NCI-H1436 treated with DMSO at 0.1 percent for 48 hours (cell line): ENCODE results near the gene SLC9A1.
"Not testable (repeated sequence)": the region's sequence is repeated elsewhere in the genome, so short reads cannot be mapped to it uniquely, and the experiment has no call there.

Source experiments
- DNase-seq: peaks from one replicate; lab custom pipeline; 2025; lab: John Stamatoyannopoulos, UW

Gene SLC9A1

DNA sequence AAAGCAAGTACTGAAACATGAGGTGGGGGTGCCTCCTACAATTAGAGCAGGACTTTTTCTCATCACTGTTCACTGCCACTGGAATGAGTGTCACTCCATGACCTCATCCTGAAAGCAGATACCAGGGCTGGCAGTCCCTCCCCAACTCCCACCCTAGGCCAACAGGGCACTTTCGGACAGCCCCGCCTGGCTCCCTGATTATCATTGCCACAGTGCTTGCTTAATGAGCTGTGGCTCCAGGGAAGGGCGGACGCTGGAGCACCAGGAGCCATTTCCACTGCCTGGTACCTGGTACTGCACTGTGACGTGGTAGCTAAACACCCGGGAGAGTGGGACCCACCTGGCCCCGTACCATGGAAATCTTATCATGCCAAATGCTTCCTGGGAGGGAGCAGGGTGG is 22.3 kb downstream of the SLC9A1 start:
- DNase-seq = no peak

DNA sequence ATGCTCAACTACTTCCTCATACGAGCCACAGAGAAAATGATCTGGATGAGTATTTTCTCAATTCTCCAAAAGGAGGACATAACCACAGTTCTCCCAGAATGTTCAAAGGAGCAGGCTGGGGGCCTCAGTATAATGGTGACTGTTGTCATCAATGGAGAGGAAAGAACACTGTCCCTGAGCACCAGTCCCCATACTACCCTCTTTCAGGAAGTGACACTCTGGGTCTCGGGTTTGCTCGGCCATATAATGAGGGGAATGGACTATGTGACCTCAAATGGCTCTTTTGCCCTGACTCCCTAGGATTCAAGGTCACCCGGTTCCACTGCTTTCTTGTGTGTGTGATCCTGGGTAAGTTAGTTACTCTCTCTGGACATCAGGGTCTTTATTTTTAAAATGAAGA is 22.8 kb downstream of the SLC9A1 start:
- no peak for DNase-seq

DNA sequence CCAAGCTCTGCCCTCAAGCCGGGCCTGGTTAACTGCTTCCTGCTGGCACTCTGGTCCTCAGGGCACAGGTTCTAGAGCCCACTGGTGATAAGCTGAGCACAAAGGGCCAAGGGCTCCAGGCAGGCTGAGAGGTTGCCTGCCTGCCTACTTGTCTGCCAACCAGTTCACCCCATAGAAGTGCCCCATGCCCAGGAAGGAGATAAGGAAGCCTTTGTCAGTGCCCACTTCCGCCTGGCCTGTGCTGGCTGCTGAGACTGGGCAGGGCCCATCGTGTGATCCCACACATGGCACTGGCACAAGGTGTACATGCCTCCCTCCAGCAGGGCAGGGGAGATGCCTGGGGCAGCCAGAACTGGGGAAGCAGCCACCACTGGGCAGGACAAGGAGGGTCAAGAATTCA is 24.1 kb downstream of the SLC9A1 start:
- DNase-seq = no peak

DNA sequence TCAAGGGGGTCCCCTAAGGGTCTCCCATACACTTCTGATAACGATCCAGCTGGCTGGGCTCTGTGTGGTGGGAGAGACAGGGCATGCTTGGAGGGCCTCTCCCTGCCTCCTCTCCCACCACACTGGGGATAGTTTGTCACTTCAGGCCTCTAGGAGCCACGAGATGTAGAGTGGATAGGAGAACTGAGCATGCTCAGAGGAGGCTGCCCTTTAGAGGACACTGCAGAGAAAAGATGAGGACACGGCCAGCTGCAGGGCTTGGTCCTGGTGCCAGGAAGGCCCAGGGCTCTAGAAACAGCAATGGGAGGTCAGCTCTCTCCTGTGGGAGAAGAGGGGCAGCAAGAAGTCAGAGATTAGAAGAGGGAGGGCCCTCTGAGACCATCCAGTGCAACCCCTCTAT is 25.7 kb downstream of the SLC9A1 start:
- DNase-seq = no peak

DNA sequence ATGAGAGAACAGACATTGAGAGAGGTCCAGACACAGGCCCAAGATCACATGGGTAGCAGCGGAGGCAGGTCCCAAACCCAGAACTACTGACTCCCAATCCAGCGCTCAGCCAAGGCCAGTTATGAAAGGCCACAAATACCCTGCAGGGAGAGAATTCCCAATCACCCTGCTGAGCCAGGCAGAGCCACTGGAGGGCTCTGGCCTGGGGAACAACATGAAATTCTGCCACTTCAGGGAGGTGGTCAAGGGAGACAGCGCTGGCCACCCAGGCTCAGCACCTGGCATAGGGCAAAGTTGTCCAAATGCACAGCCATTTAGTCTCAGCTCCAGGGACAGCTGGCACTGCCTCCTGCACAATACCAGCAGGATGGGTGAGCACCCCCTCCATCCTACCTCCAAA is 27.5 kb downstream of the SLC9A1 start:
- no peak for DNase-seq

DNA sequence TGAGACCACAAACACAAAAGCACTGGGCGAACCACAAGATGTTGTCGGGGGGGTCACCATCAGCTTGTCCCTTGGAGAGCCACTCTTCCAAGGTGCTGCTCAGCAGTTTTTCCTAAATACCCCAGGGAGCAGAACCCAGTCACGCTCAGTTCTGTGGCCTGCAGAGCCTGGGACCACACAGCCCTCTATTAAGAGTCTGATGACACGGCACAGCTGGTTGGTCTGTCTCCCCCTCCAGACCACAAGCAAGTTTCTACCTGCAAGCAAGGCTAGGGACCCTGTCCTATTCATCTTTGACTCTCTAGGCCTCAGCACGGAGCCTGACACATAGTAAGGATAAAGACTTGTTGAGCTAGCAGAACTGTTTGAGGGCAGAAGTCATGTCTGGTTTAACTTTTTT is 28.5 kb downstream of the SLC9A1 start:
- DNase-seq = no peak

DNA sequence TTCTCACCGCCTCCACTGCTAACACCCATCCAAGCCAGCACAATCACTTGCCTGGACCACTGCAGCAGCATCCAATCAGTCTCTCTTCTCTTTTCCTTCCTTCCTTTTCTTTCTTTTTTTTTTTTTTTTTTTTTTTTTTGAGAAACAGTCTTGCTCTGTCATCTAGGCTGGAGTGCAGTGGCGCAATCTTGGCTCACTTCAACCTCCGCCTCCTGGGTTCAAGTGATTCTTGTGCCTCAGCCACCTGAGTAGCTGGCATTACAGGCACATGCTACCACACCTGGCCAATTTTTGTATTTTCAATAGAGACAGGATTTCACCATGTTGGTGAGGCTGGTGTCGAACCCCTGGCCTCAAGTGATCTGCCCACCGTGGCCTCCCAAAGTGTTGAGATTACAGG is 29.8 kb downstream of the SLC9A1 start:
- DNase-seq = not testable (repeated sequence)

DNA sequence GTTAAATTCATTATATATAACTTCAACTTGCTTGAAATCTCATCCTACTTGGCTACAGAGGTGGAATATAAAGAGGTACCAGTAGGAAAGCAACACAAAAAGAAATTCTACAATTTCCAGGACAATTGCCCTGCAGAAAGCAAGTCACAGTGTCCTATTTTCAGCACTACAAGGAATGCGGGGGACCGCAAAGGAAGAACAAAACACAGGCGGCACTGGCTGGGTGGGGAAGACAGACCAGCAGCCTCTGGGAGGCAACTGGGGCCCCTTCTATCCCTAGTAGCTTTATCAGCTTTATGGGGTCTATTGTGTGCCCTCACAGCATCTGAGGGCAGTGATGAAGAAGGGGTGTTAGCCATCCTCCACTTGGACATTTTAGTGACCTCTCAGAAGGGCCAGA is 30.5 kb downstream of the SLC9A1 start:
- no peak for DNase-seq

DNA sequence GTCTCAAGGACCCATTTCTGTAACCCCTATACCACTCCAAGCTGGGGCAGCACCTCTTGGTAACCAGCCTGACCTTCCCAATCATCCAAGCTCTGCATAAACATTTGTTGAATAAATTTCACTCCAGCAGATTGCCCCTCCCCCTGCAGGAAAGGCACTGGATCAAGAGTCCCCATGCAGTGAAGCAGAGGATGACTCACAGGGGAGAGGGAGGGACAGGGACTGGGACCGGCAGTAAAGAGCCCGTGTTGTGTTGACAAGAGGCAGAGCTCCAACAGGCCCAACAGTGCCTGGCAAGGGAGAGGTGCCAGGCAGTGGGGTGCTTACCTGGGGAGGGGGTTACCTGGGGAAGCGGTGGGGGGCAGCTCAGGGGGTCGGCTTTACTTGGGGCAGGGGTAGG is 32.3 kb downstream of the SLC9A1 start:
- DNase-seq = no peak

DNA sequence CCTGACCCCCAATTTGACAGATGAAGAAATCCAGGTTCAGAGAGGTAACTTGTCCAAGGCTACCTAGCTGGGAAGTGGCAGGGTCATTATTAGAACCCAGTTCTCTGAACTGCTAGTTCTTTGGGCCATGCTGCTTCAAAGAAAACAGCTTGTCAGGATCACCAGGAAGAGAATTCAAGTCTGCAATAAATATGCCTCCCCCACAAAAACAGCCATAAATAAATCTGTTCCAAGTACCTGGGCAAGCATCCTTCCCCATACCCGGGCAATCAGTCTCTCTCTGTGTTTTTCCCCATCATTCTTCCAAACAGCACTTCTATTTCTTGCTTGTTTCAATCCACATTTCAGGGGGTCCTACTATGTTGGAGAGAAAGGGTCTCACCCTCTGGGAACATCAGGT is 34.1 kb downstream of the SLC9A1 start:
- DNase-seq = no peak

DNA sequence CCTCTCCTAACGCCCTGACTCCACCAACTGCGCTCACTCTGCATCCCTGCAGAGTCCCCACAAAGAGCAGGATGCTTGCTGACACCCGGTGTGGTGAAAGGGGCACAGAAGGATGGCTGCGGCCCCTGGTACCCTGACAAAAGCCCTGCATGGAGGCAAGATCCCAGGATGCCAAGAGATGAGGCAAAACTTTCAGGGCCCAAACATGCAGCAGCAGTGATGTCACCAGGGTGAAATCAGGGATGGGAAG is 36.6 kb downstream of the SLC9A1 start:
- DNase-seq = no peak

DNA sequence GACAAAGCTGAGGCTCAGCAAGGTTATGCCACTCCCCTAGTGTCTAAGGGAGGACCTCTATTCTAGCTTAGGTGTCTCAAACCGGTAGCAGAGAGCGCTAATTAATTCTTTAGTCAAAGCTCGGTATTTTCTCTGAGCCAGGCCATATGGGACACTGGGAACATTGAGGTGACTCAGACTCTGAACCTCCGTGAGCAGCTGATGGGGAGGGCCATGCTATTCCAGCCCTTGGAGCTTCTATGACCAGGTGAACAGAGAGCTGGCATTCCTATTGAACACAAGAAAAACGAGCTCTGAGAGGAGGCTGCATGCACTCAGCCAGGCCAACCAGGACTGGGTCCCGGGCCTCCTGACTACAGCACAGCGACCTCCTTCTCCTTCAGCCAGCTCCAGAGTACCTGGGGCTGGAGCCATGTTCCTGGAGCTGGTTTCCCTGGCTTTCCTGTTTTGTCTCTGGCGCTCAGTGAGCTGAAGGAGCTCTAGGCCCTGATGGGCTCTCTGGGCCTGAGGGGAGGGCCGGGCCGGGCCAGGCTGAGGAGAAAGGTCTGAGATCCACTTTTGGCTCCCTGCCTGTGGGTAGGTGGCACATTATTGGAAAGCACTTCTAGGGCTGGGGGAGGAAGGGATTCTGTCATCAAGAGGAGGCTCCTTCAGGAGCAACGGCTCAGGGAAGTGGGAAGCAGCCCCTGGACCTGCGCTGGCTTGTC is 37.0 kb downstream of the SLC9A1 start:
- no peak for DNase-seq

DNA sequence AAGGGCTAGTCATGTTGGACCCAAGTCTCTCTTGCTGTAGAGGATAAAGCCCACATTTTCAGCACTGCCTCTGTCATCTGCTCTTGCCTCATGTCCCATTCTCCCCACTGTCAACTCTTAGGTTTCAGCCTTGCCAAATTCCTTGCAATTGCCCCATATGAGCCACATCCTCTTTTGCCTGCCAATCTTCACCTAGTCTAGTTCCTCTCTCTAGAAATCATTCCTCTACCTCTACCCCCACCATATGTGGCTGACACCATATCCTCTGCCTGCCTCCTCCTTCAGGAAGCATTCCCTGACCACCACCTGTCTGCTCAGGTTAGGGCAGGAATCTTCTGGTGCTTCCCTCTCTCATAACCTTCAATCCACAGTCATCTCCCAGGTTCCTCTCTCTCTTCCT is 38.2 kb downstream of the SLC9A1 start:
- no peak for DNase-seq

DNA sequence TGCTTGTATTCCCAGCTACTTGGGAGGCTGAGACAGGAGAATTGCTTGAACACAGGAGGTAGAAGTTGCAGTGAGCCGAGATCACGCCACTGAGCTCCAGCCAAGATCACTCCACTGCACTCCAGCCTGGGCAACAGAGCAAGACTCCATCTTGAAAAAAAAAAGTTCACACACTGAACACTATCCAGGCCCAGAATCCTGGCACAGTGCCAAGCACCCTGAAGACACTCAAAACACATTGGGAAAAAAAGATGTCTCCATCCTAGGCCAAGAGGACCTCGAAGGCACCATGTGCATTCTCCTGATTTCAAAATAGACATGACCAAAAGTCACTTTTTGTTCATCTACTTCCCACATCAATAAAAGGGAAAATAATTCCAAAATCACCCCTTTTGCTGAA is 38.7 kb downstream of the SLC9A1 start:
- no peak for DNase-seq

DNA sequence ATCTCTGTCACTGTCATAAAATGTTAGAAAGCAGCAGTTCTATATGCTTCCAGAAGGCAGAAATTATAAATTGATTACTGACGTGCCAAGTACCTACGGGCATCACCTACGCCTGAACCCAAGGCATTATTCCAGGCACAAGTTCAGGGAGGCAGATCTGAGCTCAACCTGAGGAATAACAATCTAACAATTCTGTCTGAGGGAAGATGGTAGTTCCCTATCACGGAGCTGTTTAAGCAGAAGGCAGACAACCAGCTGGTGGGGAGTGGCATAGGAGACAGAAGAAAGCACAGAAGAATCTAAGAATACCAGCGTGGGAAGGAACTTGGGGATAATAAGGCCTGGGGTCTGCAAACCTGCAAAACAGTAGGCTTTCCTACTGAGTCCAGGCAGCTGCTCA is 40.4 kb downstream of the SLC9A1 start:
- DNase-seq = no peak

DNA sequence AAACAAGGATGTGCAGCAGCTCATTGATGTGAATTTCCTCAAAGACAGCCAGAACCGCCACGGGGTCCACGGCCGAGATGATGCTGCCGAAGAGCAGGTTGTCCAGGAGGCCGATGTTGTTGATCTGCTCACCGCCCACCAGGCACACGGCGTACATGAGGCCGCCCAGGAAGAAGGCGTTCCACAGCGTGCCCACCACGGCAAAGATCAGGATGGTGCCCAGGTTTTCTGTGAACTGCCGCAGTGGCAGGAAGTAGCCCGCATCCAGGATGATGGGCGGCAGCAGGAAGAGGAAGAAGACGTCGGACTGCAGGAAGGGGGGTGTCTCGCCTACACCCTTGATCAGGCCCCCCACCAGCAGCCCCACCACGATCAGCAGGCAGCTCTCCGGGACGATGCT is 41.1 kb downstream of the SLC9A1 start:
- no peak for DNase-seq

DNA sequence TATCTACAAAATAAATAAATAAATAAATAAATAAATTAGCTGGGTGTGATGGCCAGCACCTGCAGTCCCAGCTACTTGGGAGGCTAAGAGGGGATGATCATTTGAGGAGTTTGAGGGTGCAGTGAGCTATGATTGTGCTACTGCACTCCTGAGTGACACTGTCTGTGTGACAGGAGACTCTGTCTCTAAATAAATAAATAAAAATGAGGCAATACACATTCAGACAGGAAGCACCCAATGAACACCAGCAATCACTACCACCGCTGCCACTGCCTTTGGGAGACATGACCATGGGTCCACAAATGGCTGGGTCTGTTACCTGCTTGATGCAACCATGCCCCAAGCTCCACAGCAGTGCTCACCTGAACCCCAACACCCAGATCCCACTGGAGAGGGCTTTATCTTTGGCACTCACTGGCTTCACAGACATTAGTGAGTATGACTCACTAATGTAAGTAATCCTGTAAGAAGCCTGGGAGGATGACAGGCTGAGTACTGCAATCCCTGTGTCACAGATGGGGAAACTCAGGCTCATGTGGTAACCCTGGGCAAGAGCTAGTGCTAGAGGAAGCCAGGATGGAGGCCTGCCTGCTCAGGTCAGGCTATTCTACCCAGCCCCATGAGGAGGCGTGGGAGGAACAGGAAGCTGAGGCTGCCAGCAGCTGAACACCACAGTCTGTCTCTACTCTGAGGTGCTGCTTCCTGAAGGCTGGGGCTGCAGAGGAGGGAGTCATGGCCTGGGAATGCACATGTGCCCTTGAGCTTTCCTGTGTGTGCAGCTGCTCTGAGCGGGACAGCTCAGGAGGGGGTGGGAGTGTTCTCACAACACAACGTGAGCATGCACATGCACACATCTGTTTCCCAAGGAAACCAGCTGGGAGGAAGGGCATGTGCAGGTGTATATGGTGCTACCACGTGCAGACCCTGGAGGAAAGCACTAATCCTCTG is 43.0 kb downstream of the SLC9A1 start:
- no peak for DNase-seq

DNA sequence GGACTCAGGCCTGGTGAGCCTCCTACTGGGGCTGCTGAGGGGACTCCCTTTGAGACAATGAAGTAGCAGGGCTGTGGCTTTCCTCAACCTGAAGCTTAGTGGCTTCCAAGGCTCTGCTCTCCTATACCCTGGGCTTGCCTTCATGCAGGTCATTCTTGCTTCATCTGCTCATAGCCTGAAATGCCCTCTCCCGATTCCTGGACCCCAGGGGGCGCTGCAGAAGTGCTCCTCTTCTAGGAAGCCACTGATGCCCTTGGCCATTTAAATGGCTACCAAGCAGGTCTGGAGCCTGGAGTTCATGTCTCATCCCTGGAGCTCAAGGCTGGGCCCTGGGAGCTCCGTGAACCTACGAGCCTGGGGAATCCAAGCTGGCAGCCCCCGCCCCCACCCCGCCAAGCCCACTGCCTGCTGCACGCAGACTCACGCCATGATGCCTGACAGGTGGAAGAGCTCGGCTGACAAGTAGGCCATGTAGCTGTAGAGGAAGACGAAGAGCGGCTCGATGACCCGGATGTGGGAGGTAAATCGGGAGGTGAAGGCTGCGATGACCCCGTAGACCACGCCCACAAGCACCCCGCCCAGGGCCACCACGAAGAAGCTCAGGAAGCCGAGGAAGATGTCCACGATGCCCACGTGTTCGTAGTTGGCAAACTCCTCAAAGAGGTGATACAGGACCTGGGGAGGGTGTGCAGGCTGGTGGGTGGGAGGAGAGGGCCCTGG is 45.7 kb downstream of the SLC9A1 start:
- DNase-seq = no peak

DNA sequence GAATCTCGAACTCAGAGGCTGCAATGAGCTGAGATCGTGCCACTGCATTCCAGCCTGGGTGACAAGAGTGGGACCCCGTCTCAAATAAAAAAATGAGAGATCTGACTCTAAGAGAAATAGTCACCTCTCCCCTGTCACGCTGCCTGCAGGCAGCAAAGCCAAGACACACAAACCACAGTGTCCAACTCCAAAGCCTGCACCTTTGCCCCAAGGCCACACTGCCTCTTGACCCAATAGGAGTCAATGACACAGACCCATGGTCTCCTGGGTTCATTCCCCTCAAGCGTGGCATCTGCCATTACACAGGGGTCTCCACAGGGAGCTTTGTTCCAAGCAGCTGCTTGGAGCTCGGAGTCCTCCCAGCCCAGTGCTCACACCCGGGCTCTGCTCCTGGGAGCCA is 46.3 kb downstream of the SLC9A1 start:
- DNase-seq = no peak

DNA sequence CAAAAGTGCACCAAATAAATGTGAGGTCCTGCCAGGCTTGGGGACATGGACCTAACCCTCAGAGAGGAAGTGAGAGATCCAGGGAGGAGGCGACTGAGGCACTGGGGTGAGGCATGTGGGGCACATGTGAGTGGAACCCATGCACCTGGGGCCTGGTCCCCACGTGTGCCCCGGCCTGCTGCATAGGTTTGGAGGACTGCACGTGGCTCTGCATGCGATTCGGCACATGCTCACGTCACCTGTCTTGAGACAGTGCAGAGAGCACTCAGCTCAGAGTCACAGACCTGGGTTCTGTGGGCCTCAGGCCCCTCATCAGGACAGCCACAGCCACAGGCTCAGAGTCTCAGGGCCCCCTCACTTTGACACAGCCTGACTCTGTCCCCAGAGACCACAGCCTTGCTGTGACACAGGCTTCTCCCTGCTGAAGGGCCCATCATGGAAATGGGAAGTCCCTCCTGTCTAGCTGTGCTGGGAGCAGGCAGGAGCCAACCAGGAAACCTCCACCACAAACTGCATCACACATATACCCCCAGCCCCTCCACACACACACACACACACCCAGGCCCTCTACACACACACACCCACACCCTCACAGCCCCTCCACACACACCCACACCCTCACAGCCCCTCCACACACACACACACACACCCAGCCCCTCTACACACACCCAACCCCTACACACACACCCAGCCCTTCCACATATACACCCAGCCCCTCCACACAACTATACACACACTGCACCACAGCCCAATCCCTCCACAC is 48.2 kb downstream of the SLC9A1 start:
- DNase-seq = no peak

DNA sequence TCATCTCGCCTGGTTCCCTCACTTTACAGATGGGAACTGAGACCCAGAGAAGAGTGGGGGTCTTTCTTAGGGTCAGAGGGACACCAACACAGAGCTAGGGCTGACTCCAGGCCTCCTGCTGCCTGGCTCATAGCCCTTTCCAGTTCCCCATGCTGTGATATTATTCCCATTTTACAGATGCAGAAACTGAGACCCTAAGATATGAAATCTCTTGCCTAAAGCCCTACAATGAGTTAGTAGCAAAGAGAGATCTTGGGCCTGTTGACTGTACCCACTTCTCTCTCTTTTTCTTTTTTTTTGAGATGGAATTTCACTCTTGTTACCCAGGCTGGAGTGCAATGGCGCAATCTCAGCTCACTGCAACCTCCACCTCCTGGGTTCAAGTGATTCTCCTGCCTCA is 49.9 kb downstream of the SLC9A1 start:
- DNase-seq = no peak

DNA sequence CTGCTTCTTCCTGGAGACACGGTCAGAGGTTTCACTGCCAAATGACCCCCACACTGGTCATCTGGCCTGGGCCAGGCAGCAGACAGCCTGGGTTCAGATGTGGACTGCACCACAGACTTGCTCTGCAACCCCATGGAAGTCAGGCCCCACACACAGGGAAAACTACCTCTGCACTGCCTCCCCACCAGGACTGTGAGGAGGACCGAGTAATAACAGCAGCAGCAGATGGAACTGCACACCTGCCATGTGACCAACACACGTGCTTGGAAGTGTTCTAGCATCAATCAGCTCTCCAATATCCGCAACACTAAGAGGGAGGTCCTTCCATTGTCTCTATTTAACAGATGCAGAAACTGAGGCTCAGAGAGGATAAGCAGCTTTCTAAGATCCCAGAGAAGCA is 51.4 kb downstream of the SLC9A1 start:
- no peak for DNase-seq
